HFFc6 (cell line): ENCODE data around the gene SERPIND1. TPM values are rescaled to one million over a fixed set of nuclear protein-coding genes. Genes with fewer than 3 reads are reported as not detected.
"Not testable (repeated sequence)": the region's sequence is repeated elsewhere in the genome, so short reads cannot be mapped to it uniquely, and the experiment has no call there.

ENCODE experiments used
- DNase-seq: peaks from one replicate; pipeline ENCODE4 v3.0.0-alpha.2; 2018
- H3K27ac Mint-ChIP-seq: 2 replicates; pipeline ENCODE4 v1.8.0; 2020; ENCODE audit warnings: mild to moderate bottlenecking, mixed read lengths
- H3K27me3 Mint-ChIP-seq: 2 replicates; pipeline ENCODE4 v1.8.0; 2021; ENCODE audit warnings: mild to moderate bottlenecking, moderate library complexity, mixed read lengths; ENCODE audit not compliant: insufficient read depth
- H3K36me3 Mint-ChIP-seq: 2 replicates; pipeline ENCODE4 v1.8.0; 2021; ENCODE audit warnings: low read depth, mixed read lengths
- H3K4me1 Mint-ChIP-seq: 2 replicates; pipeline ENCODE4 v1.8.0; 2020; ENCODE audit warnings: low read depth, mixed read lengths
- H3K4me3 Mint-ChIP-seq: 2 replicates; pipeline ENCODE4 v1.8.0; 2020; ENCODE audit warnings: mild to moderate bottlenecking, moderate library complexity, mixed read lengths
- H3K9me3 Mint-ChIP-seq: 2 replicates; pipeline ENCODE4 v1.8.0; 2020; ENCODE audit warnings: mild to moderate bottlenecking, mixed read lengths
- CTCF ChIP-seq: fragments of 200-600 bp; sonication (generic); IDR thresholded peaks from 2 replicates; pipeline ENCODE4 v1.5.0; 2021; ENCODE audit warnings: antibody characterized with exemption, mild to moderate bottlenecking
- total RNA-seq, 6 experiments: library from RNA; stranded (reverse); fragmentation: NEBNext Ultra II Directional; extraction: Animal tissue kit (Norgen Biotek cat#: 25700); gene quantifications; 2 replicates in 1 of 6; 3 replicates in 5 of 6; pipeline ENCODE4 v1.2.3, GENCODE V29; 2021

The SERPIND1 gene
- total RNA-seq, 6 experiments from 2014 or later, result 0.07 to 0.19 (median 0.11) TPM; not detected in 1

DNA sequence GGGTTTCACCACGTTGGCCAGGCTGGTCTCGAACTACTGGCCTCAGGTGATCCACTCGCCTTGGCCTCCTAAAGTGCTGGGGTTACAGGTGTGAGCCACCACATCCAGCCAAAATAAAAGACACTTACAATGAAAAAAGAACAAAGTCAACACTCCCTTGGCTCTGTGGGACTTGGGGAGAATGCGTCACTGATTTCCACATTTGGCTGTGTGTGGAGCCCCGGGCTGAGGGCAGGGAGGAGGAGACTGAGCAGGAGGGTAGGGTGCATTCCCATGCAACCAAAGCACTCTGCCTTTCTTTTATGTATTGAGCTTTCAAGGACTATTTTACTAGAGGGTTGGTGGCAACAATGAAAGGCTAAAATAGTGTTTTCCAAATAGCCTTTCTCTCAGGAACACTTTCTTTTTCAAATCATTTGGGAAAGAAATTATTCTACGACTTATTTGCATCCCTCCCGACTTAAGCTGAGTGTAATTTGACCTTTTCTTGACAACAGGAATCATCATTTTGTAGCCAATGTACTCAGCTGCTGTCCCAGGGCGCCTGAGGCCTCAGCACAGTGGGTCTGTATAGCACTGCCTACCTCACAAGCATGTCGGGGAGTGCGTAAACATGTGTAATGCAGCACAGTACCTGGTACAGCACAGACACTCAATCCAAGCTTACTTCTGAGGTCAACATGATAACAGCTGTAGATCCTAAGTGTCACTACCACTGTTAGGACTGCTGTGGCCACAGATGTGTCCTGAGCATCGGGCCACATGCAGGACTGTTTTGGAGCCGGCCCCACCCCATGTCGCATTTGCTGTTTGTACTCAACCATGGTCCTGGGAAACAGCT lies 10.1 kb upstream of the SERPIND1 start:
- Mint-ChIP-seq H3K27ac (no peak overlapping the region), H3K4me1 (peaks cover 15% of the 10 kb centered on the region)

DNA sequence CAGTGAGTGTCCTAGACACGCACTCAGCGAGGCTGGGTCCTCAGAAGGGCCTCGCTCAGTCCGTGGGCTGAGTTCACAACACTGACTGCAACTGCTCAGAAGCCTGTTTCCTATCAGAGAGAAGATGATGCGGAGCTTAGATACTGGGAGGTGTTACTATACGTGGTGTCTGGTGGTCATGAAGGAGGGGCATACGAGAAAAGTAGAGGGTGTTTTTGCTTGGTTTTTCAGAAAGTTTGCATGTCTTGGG lies 9.5 kb upstream of the SERPIND1 start:
- Mint-ChIP-seq H3K36me3 (peaks cover 16% of the 10 kb centered on the region; the same call in 1 of the 2 replicates), H3K27me3 (peaks cover 3% of the 10 kb centered on the region), H3K27ac (no peak overlapping the region), H3K4me1 (peaks cover 15% of the 10 kb centered on the region), H3K9me3 (no peaks in the 10 kb centered on the region), H3K4me3 (no peak overlapping the region)
- no peak for DNase-seq
- no peak for TF ChIP-seq CTCF

More for the DNA sequence above, 10.1 kb upstream of the SERPIND1 start:
- H3K9me3 Mint-ChIP-seq, result no peaks in the 10 kb centered on the region
- TF ChIP-seq CTCF, result no peak
- H3K36me3 Mint-ChIP-seq, result peaks cover 16% of the 10 kb centered on the region; the same call in 1 of the 2 replicates
- H3K4me3 Mint-ChIP-seq, result no peak overlapping the region
- DNase-seq, result no peak
- peaks cover 3% of the 10 kb centered on the region for H3K27me3 Mint-ChIP-seq

GRCh38 chr22:20764729-20765128 lies 9.2 kb upstream of the SERPIND1 start:
- no peak for TF ChIP-seq CTCF
- H3K27me3 Mint-ChIP-seq, result peaks cover 3% of the 10 kb centered on the region
- H3K27ac Mint-ChIP-seq, result no peak overlapping the region
- no peaks in the 10 kb centered on the region for H3K9me3 Mint-ChIP-seq
- H3K4me3 Mint-ChIP-seq, result no peak overlapping the region
- DNase-seq, result no peak
- peaks cover 16% of the 10 kb centered on the region; the same call in 1 of the 2 replicates for H3K36me3 Mint-ChIP-seq
- H3K4me1 Mint-ChIP-seq, result peaks cover 15% of the 10 kb centered on the region

DNA sequence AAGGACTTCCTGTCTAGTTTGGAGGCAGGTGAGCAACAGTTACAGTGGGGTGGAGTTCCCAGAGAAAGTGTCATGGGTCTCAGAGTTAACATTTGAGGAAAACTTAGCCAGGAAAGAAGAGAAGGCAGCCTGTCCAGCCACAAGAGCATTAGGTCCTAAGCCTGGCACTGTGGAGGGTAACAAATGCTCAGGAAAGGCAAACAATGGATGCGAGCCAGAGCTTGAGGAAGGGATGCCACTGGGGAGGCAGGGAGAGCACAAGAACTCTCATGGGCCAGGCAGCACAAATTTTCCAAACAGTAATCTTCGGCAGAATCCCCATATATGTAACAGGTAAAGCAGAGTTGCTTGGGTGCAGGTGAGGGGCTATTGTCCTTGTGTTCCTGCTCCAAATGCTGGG lies 8.0 kb upstream of the SERPIND1 start:
- no peak overlapping the region for H3K27ac Mint-ChIP-seq

GRCh38 chr22:20766530-20766929 lies 7.4 kb upstream of the SERPIND1 start:
- Mint-ChIP-seq H3K36me3 (peaks cover 16% of the 10 kb centered on the region; the same call in 1 of the 2 replicates), H3K27ac (no peak overlapping the region), H3K4me1 (peaks cover 10% of the 10 kb centered on the region), H3K4me3 (no peak overlapping the region), H3K27me3 (peaks cover 3% of the 10 kb centered on the region), H3K9me3 (no peaks in the 10 kb centered on the region)
- no peak for TF ChIP-seq CTCF
- DNase-seq, result no peak

More for the DNA sequence above, 8.0 kb upstream of the SERPIND1 start:
- H3K27me3 Mint-ChIP-seq, result peaks cover 3% of the 10 kb centered on the region
- H3K9me3 Mint-ChIP-seq, result no peaks in the 10 kb centered on the region
- peaks cover 16% of the 10 kb centered on the region; the same call in 1 of the 2 replicates for H3K36me3 Mint-ChIP-seq
- no peak for DNase-seq
- no peak for TF ChIP-seq CTCF
- H3K4me1 Mint-ChIP-seq, result peaks cover 15% of the 10 kb centered on the region
- H3K4me3 Mint-ChIP-seq, result no peak overlapping the region

GRCh38 chr22:20769496-20769826 lies 4.5 kb upstream of the SERPIND1 start:
- not testable (repeated sequence) for H3K27ac Mint-ChIP-seq, H3K9me3 Mint-ChIP-seq, DNase-seq, H3K4me1 Mint-ChIP-seq, H3K4me3 Mint-ChIP-seq, H3K36me3 Mint-ChIP-seq, H3K27me3 Mint-ChIP-seq
